Measurements from ENCODE around the gene RASL11B. TPM values are rescaled to one million over a fixed set of nuclear protein-coding genes. Genes with fewer than 3 reads are reported as not detected.

Gene RASL11B
- total RNA-seq, 4 donors from 2014 or later = 0.54 TPM; not detected in 3

- Histone ChIP-seq H3K4me3 (no peak overlapping the region), H3K27ac (no peak overlapping the region), H3K36me3 (no peaks in the 10 kb centered on the region), H3K9me3 (no peaks in the 10 kb centered on the region), H3K27me3 (no peaks in the 10 kb centered on the region), H3K4me1 (no peaks in the 10 kb centered on the region)
- TF ChIP-seq CTCF (IDR thresholded peaks at IDR 0.05) = no peak
- TF ChIP-seq POLR2A (IDR thresholded peaks at IDR 0.05) = no peak
- no peak for DNase-seq
Observed at GRCh38 chr4:52910115-52910514, 48.0 kb downstream of the RASL11B start.

GRCh38 chr4:52911684-52912294, 49.7 kb downstream of the RASL11B start:
- Histone ChIP-seq H3K36me3 (no peaks in the 10 kb centered on the region), H3K27ac (no peak overlapping the region), H3K4me1 (no peaks in the 10 kb centered on the region), H3K27me3 (no peaks in the 10 kb centered on the region), H3K4me3 (no peak overlapping the region), H3K9me3 (no peaks in the 10 kb centered on the region)
- peak; percentile 64 to 90 (median 68) for DNase-seq
- peak in 5 of 6 experiments; percentile 15 to 74 (median 56) for TF ChIP-seq CTCF (IDR thresholded peaks at IDR 0.05)
- TF ChIP-seq POLR2A (IDR thresholded peaks at IDR 0.05) = no peak

GRCh38 chr4:52912608-52913007, 50.5 kb downstream of the RASL11B start:
- Histone ChIP-seq H3K9me3 (no peaks in the 10 kb centered on the region), H3K4me1 (no peaks in the 10 kb centered on the region), H3K4me3 (no peak overlapping the region), H3K27me3 (no peaks in the 10 kb centered on the region), H3K36me3 (no peaks in the 10 kb centered on the region), H3K27ac (no peak overlapping the region)
- no peak for DNase-seq
- no peak for TF ChIP-seq POLR2A (IDR thresholded peaks at IDR 0.05)
- no peak for TF ChIP-seq CTCF (IDR thresholded peaks at IDR 0.05)

- Histone ChIP-seq H3K9me3 (no peaks in the 10 kb centered on the region), H3K4me3 (no peak overlapping the region), H3K36me3 (no peaks in the 10 kb centered on the region), H3K4me1 (no peaks in the 10 kb centered on the region), H3K27ac (no peak overlapping the region), H3K27me3 (no peaks in the 10 kb centered on the region)
- TF ChIP-seq POLR2A (IDR thresholded peaks at IDR 0.05) (no peak), CTCF (IDR thresholded peaks at IDR 0.05) (no peak)
- no peak for DNase-seq
Observed at GRCh38 chr4:52914051-52914605, 52.0 kb downstream of the RASL11B start.

- Histone ChIP-seq H3K4me3 (no peak overlapping the region), H3K9me3 (no peaks in the 10 kb centered on the region), H3K36me3 (no peaks in the 10 kb centered on the region), H3K4me1 (no peaks in the 10 kb centered on the region), H3K27ac (no peak overlapping the region), H3K27me3 (no peaks in the 10 kb centered on the region)
- TF ChIP-seq CTCF (IDR thresholded peaks at IDR 0.05) = no peak
- TF ChIP-seq POLR2A (IDR thresholded peaks at IDR 0.05) = no peak
- no peak for DNase-seq
Observed at GRCh38 chr4:52915191-52915590, 53.1 kb downstream of the RASL11B start.

All from Peyer's patch (tissue), 4 donors.